Peyer's patch (tissue), 4 donors: Measurements from ENCODE around the gene KRT77. TPM values are rescaled to one million over a fixed set of nuclear protein-coding genes. Genes with fewer than 3 reads are reported as not detected.
A peak's percentile ranks its signal among the peaks of the same experiment; 100 is the strongest.

ENCODE experiments used
- DNase-seq, 3 donors: peaks; one replicate each; pipeline ENCODE4 v3.0.0-alpha.2; 2017 to 2019
- H3K27ac ChIP-seq, 4 donors: fragments of 200-600 bp; sonication (generic); one replicate each; pipeline ENCODE4 v1.5.1; 2016 to 2019
- H3K27me3 ChIP-seq, 2 donors: fragments of 200-600 bp; sonication (generic); one replicate each; pipeline ENCODE4 v1.5.1; 2019
- H3K36me3 ChIP-seq, 3 donors: fragments of 200-600 bp; sonication (generic); one replicate each; pipeline ENCODE4 v1.5.1; 2016 to 2019
- H3K4me1 ChIP-seq, 4 donors: fragments of 200-600 bp; sonication (generic); one replicate each; pipeline ENCODE4 v1.5.1; 2016 to 2019
- H3K4me3 ChIP-seq, 4 donors: fragments of 200-600 bp; sonication (generic); 1 replicate in 3 of 4; 2 replicates in 1 of 4; pipeline ENCODE4 v1.5.1; 2016 to 2019; ENCODE audit warnings: mild to moderate bottlenecking in 1 of 4
- H3K9me3 ChIP-seq, 4 donors: fragments of 200-600 bp; sonication (generic); one replicate each; pipeline ENCODE4 v1.5.1; 2016 to 2019; ENCODE audit warnings: mild to moderate bottlenecking in 1 of 4
- POLR2A ChIP-seq, 2 donors: fragments of 450-650 bp; IDR thresholded peaks; one replicate each; pipeline ENCODE4 v1.5.1; 2017; ENCODE audit warnings: antibody characterized with exemption in 2 of 2, mild to moderate bottlenecking in 2 of 2, moderate library complexity in 2 of 2
- total RNA-seq, 4 donors: library from RNA; depleted of rRNA; stranded (reverse); fragments of >200 nt; gene quantifications; one replicate each; pipeline ENCODE4 v1.1.0, GENCODE V29; 2016
- TF ChIP-seq, protein P1 (sequence below), 6 experiments: fragments of 450-650 bp in 4 of 6; fragments of 200-600 bp in 2 of 6; sonication (generic) in 1 of 6; IDR thresholded peaks; one replicate each; pipeline ENCODE4 v1.5.1; 2017 to 2019; ENCODE audit warnings: antibody characterized with exemption in 6 of 6, mild to moderate bottlenecking in 3 of 6, moderate library complexity in 1 of 6

Gene KRT77
- total RNA-seq, 4 donors from 2014 or later, result not detected

DNA sequence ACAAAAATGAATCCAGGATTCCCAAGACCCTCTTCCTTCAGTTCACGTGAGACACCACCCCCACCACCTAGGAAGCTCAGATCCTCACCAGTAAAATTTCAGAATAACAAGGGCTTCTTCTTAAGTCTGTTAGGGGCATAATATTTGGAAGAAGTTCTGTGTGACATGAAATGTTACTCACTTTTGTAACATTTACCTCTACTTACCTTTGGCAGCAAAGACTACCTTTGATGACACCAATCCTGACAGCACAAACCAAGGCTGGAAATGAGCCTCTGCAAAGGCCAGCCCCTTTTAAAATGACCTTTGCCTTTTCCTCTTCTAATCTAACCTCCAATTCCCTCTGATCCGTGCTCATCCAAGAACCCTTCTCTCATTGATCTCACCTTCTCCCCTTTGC lies 19.4 kb upstream of the KRT77 start:
- no peaks in the 10 kb centered on the region for H3K9me3 ChIP-seq
- H3K4me3 ChIP-seq, result no peak overlapping the region
- no peaks in the 10 kb centered on the region for H3K36me3 ChIP-seq
- TF ChIP-seq, protein P1, sequence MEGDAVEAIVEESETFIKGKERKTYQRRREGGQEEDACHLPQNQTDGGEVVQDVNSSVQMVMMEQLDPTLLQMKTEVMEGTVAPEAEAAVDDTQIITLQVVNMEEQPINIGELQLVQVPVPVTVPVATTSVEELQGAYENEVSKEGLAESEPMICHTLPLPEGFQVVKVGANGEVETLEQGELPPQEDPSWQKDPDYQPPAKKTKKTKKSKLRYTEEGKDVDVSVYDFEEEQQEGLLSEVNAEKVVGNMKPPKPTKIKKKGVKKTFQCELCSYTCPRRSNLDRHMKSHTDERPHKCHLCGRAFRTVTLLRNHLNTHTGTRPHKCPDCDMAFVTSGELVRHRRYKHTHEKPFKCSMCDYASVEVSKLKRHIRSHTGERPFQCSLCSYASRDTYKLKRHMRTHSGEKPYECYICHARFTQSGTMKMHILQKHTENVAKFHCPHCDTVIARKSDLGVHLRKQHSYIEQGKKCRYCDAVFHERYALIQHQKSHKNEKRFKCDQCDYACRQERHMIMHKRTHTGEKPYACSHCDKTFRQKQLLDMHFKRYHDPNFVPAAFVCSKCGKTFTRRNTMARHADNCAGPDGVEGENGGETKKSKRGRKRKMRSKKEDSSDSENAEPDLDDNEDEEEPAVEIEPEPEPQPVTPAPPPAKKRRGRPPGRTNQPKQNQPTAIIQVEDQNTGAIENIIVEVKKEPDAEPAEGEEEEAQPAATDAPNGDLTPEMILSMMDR (IDR thresholded peaks at IDR 0.05), result no peak
- H3K27ac ChIP-seq, result no peak overlapping the region
- H3K4me1 ChIP-seq, result no peaks in the 10 kb centered on the region
- DNase-seq, result no peak
- H3K27me3 ChIP-seq, result no peaks in the 10 kb centered on the region

DNA sequence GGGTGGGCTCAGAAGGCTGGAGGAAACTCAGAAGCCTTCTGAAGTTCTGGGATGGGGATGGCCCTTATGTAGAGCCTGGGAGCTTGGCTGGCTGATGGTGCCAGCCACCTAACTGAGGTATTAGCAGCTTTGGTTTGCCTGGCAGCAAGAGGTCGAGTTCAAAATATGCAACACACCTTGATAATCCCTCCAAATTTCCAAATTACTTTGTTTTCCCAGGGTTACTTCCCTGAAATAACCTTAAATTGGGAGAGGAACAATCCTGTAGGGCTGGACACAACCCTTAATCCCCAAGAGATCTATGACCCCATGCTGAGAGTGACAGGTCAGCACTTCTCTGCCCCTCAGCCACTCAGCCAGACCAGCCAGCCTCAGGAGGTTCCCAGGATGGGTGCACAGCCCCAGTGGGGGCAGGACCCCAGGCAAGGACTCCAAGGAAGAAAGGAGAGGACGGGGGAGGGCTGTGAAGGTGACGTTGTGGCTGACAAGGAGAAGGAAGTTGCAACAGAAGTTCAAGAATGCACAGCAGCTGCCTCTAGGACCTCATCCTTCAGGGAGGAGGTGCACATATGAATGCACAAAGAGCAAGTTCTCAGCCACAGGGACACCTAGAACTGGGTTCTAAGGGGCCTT lies 18.6 kb upstream of the KRT77 start:
- no peak for DNase-seq

DNA sequence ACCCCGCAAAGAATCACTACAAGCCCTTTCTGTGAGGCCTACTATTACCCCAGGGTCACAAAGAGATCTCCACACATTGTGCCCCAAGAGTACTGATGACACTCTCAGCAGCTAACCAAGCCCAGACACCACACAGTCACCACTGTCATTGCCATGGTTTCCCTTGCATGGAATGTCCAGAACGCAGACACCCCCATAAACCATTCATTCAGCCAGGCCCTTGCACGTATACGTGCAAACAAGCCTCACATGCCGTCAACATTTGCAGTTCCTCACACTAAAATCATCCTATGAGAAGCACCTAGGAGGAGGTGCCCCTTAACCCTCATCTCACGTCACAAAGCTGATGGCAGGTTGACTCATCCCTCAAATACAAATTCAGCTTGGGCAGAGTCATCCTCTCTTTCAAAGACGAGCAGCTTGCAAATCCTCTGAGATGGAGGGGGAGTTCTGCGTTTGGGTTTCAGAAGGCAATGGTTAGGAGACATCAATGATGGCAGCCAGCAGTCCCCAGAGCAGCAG lies 17.1 kb upstream of the KRT77 start:
- no peak for TF ChIP-seq POLR2A (IDR thresholded peaks at IDR 0.05)
- TF ChIP-seq, protein P1 (IDR thresholded peaks at IDR 0.05), result no peak
- no peaks in the 10 kb centered on the region for H3K9me3 ChIP-seq
- no peaks in the 10 kb centered on the region for H3K27me3 ChIP-seq
- H3K4me1 ChIP-seq, result no peaks in the 10 kb centered on the region
- no peaks in the 10 kb centered on the region for H3K36me3 ChIP-seq
- H3K27ac ChIP-seq, result no peak overlapping the region
- no peak for DNase-seq
- H3K4me3 ChIP-seq, result no peak overlapping the region

More for the DNA sequence above, 18.6 kb upstream of the KRT77 start:
- TF ChIP-seq, protein P1 (IDR thresholded peaks at IDR 0.05), result no peak
- TF ChIP-seq POLR2A (IDR thresholded peaks at IDR 0.05), result no peak
- no peak overlapping the region for H3K4me3 ChIP-seq
- H3K27me3 ChIP-seq, result no peaks in the 10 kb centered on the region
- no peaks in the 10 kb centered on the region for H3K4me1 ChIP-seq
- no peaks in the 10 kb centered on the region for H3K9me3 ChIP-seq
- H3K27ac ChIP-seq, result no peak overlapping the region
- H3K36me3 ChIP-seq, result no peaks in the 10 kb centered on the region

DNA sequence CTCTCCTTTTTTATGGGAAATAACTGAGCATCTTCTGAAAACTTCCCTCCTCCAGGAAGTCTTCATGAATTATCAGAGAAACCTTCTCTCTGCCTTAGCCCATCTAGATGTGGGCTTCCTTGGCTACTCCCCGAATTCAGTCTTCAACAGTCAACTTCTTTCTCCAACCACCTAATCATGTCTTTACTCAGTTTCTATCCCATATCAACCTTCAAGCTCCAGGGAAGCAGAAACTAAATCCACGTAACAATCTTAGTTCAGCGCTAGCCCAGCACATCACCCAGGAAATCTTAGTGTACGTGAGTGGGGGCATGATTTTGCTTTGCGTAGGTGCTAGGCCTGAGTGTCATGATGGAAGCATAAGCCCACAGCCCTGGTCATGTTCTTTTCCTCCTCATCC lies 12.7 kb upstream of the KRT77 start:
- Histone ChIP-seq H3K27me3 (peaks cover 0 to 11% of the 10 kb centered on the region in 2 donors), H3K36me3 (no peaks in the 10 kb centered on the region), H3K27ac (no peak overlapping the region), H3K9me3 (no peaks in the 10 kb centered on the region), H3K4me1 (peaks cover 0 to 9% (median 0%) of the 10 kb centered on the region in 4 donors), H3K4me3 (no peak overlapping the region)
- TF ChIP-seq, protein P1 (IDR thresholded peaks at IDR 0.05), result no peak
- TF ChIP-seq POLR2A (IDR thresholded peaks at IDR 0.05), result no peak
- DNase-seq, result no peak

DNA sequence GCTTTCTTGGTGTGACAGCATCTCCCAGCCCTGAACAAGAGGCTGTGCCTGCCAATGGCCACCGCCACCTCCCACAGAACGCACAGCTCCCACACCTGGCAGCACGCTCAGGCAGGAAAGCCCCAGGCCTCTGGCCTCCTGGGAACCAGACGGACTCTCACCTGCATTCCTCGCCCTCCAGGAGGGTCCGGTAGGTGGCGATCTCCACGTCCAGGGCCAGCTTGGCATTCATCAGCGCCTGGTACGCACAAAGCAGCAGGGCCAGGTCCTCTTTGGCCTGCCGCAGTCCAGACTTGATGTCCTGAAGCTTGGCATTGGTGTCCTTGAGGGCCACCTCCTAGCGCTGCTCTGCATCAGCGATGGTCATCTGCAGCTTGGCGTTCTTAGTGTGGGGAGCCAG lies 12.1 kb upstream of the KRT77 start:
- TF ChIP-seq, protein P1 (IDR thresholded peaks at IDR 0.05), result peak in 3 of 6 experiments; percentile 28 to 30 (median 28)
- TF ChIP-seq POLR2A (IDR thresholded peaks at IDR 0.05), result no peak
- Histone ChIP-seq H3K9me3 (no peaks in the 10 kb centered on the region), H3K4me1 (peaks cover 0 to 9% (median 0%) of the 10 kb centered on the region in 4 donors), H3K36me3 (no peaks in the 10 kb centered on the region), H3K27me3 (peaks cover 0 to 11% of the 10 kb centered on the region in 2 donors), H3K4me3 (no peak overlapping the region), H3K27ac (no peak overlapping the region)
- peak in 1 of 3 donors; percentile 58 for DNase-seq
